AG04450 (cell line): ENCODE data around the gene SNRPE. TPM values are rescaled to one million over a fixed set of nuclear protein-coding genes. Genes with fewer than 3 reads are reported as not detected.
"Not testable (repeated sequence)": the region's sequence is repeated elsewhere in the genome, so short reads cannot be mapped to it uniquely, and the experiment has no call there.

Source experiments
- CTCF ChIA-PET: fragments of 300-600, 350-600 bp; formaldehyde crosslinking; extraction: SDS; loops from one replicate; lab custom pipeline; 2022; ENCODE audit warnings: antibody characterized with exemption, inconsistent platforms; lab: Charles Lee
- POLR2A ChIA-PET: fragments of 350-600 bp; formaldehyde crosslinking; extraction: SDS; loops from one replicate; lab custom pipeline; 2021; ENCODE audit warnings: antibody characterized with exemption, inconsistent platforms; lab: Yijun Ruan, JAX
- DNase-seq: peaks from one replicate; pipeline ENCODE4 v3.0.0-alpha.2; 2011; ENCODE audit warnings: low read depth, low spot score
- H3K27ac ChIP-seq: one replicate; pipeline ENCODE4 v1.5.1; 2012; ENCODE audit warnings: low read depth, low read length, control low read depth
- H3K27me3 ChIP-seq: one replicate; pipeline ENCODE4 v1.6.0; 2012; ENCODE audit warnings: low read length; ENCODE audit not compliant: control insufficient read depth, insufficient read depth
- H3K4me3 ChIP-seq: 2 replicates; pipeline ENCODE4 v1.5.1; 2011; ENCODE audit warnings: mild to moderate bottlenecking, low read depth, low read length, control low read depth
- H3K9me3 ChIP-seq: 2 replicates; pipeline ENCODE4 v1.5.1; 2012; ENCODE audit warnings: low read length; ENCODE audit not compliant: control insufficient read depth, insufficient read depth
- polyA plus RNA-seq: library from polyadenylated mRNA; depleted of rRNA; stranded (reverse); fragments of >200 nt; gene quantifications from 2 replicates; pipeline ENCODE4 v1.2.3, GENCODE V29; 2011
- TF ChIP-seq, protein P1 (sequence below): IDR thresholded peaks from 2 replicates; pipeline ENCODE4 v1.5.1; 2011; ENCODE audit warnings: low read depth, low read length, control low read depth, inconsistent platforms

The SNRPE gene
- polyA plus RNA-seq, 1 experiment = 278 TPM

- Histone ChIP-seq H3K27me3 (no peaks in the 10 kb centered on the region), H3K4me3 (no peak overlapping the region), H3K9me3 (no peaks in the 10 kb centered on the region; the same call in 1 of the 2 replicates), H3K27ac (peak overlapping the region; percentile 11)
- ChIA-PET POLR2A (interaction anchor here (0.6 to 0.8 kb wide), 2 partner anchors 9 to 109 kb away, joined by 3 to 6 read pairs; no protein-coding TSS in a partner anchor), CTCF (no interaction called here)
- TF ChIP-seq, protein P1, sequence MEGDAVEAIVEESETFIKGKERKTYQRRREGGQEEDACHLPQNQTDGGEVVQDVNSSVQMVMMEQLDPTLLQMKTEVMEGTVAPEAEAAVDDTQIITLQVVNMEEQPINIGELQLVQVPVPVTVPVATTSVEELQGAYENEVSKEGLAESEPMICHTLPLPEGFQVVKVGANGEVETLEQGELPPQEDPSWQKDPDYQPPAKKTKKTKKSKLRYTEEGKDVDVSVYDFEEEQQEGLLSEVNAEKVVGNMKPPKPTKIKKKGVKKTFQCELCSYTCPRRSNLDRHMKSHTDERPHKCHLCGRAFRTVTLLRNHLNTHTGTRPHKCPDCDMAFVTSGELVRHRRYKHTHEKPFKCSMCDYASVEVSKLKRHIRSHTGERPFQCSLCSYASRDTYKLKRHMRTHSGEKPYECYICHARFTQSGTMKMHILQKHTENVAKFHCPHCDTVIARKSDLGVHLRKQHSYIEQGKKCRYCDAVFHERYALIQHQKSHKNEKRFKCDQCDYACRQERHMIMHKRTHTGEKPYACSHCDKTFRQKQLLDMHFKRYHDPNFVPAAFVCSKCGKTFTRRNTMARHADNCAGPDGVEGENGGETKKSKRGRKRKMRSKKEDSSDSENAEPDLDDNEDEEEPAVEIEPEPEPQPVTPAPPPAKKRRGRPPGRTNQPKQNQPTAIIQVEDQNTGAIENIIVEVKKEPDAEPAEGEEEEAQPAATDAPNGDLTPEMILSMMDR = no peak
- peak; percentile 46 for DNase-seq
These were observed 22.3 kb upstream of the SNRPE start for GRCh38 chr1:203839081-203839480.

GRCh38 chr1:203840208-203840808, 21.1 kb upstream of the SNRPE start:
- Histone ChIP-seq H3K4me3 (no peak overlapping the region), H3K27me3 (no peaks in the 10 kb centered on the region), H3K27ac (no peak overlapping the region), H3K9me3 (no peaks in the 10 kb centered on the region; the same call in 1 of the 2 replicates)
- CTCF ChIA-PET = no interaction called here
- TF ChIP-seq, protein P1 = no peak
- POLR2A ChIA-PET = no interaction called here
- DNase-seq = no peak

DNA sequence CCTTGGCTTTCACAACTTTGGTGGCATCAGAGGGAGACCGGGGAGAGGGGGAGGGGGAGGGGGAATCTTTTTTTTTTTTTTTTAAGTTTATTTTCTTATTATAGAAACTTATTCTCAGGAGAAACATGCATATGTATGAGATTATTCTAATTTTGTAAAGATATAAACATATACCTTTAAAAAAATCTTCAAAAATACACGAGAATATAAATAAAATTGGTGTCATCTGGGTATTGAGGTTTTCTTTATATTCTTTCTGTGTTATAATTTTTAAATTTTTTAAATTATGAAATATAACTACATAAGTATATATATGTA, 18.9 kb upstream of the SNRPE start:
- H3K27me3 ChIP-seq = no peaks in the 10 kb centered on the region
- CTCF ChIA-PET = no interaction called here
- TF ChIP-seq, protein P1 = no peak
- DNase-seq = no peak
- no peak overlapping the region for H3K4me3 ChIP-seq
- POLR2A ChIA-PET = no interaction called here
- no peaks in the 10 kb centered on the region; the same call in 1 of the 2 replicates for H3K9me3 ChIP-seq
- no peak overlapping the region for H3K27ac ChIP-seq

- ChIA-PET CTCF (interaction anchor here (0.9 kb wide), 1 partner anchor 28 kb away, joined by 3 read pairs; no protein-coding TSS in a partner anchor), POLR2A (no interaction called here)
- TF ChIP-seq, protein P1 = no peak
- no peak overlapping the region for H3K27ac ChIP-seq
- no peak overlapping the region for H3K4me3 ChIP-seq
- DNase-seq = no peak
- H3K9me3 ChIP-seq = no peaks in the 10 kb centered on the region; the same call in 1 of the 2 replicates
- H3K27me3 ChIP-seq = no peaks in the 10 kb centered on the region
These were observed 18.0 kb upstream of the SNRPE start for GRCh38 chr1:203843435-203843834.

- H3K27me3 ChIP-seq, H3K9me3 ChIP-seq, POLR2A ChIA-PET, DNase-seq, H3K4me3 ChIP-seq, CTCF ChIA-PET, H3K27ac ChIP-seq: not testable (repeated sequence)
These were observed 8.3 kb upstream of the SNRPE start for GRCh38 chr1:203853112-203853511.
